CD4-positive, alpha-beta T cell treated with Interferon alpha-2 for 1 hour (primary cell): ENCODE data around the gene ZNF561.
"Not testable (repeated sequence)": the region's sequence is repeated elsewhere in the genome, so short reads cannot be mapped to it uniquely, and the experiment has no call there.

Experiments
- DNase-seq, 2 donors: peaks; one replicate each; pipeline ENCODE4 v3.0.0-alpha.2; 2020 to 2022

Gene ZNF561

DNA sequence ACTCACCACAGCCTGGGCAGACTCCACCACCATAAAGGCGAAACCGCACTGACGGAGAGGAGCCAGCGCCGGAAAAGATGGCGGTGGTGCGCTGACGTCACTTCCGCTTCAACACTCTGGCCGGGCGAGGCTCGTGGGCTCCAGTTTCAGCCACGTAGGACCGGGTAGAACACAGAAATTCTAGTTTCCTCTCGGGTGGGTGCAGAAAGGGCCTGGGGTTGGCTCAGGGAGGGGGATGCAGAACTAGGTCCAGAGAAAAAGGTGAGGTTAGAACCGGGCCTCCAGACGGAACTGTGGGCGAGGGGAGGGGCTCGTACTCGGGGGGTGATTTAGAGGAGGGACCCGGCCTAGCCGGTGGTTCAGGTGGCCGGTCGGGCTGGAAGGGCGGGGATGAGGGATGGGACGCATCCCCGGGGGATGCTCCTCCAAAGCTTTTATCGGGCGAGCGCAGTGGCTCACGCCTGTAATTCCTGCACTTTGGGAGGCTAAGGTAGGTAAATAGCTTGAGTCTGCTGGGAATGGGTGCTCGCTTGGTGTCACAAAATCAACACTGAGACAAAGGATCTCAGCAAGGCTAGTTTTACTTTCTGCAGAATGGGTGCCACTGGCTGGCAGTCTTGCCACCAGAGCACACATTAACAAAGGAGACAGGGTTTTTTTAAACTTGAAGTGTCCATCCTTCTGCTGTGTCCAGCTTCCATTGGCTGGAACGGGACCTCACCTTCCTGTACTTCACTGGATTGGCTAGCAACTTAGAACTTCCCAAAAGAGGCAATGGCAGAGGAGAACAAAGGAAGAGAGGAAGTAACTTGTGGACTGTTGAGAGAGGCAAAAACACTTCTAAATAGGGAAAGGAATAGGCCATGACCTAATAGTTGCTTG, at the start of gene ZNF561:
Gene ZNF561 (minus strand): TSS at position 77 of the 882 bp plus-strand sequence. CDS start 1,776 bp downstream, outside the sequence.
- DNase-seq = peak; percentile 87 to 91

DNA sequence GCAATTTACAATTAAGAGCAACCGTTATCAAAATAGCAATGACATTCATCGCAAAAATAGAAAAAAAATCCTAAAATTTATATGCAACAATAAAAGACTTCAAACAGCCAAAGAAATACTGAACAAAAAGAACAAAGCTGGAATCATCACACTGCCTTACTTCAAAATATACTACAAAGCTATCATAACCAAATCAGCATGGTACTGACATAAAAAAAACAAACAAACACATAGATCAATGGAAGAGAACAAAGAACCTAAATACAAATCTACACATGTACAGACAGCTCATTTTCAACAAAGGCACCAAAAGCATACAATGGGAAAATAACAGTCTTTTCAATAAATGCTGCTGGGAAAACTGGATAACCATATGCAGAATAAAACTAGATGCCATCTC, 47.5 kb upstream of the ZNF561 start:
- no peak for DNase-seq

DNA sequence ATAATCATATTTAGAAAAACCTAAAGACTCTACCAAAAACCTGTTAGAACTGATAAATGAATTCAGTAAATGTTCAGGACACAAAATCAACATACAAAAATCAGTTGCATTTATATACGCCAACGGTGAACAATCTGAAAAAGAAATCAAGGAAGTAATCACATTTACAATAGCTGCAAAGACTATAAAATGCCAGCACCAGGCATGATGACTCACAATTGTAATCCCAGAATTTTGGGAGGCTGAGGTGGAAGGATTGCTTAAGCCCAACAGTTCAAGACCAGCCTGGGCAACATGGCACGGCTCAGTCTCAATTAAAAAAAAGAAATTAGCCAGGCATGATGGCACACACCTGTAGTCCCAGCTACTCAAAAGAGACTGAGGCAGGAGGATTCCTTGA, 46.9 kb upstream of the ZNF561 start:
- no peak for DNase-seq

DNA sequence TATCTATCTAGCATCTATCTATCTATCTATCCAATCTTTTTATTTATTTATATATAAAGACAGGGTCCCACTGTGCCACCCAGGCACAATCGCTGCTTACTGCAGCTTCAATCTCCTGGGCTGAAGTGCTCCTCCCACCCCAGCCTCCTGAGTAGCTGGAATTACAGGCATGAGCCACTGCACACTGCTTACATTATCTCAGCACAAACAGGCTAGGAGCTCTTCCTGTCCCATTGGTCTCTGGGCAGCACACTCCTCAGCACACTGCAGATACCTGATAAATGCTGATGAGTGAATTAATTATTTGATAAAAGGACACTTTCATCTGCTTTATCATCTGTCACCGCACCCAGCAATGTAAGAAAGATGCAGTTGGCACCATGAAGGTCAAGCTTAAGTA, 37.7 kb upstream of the ZNF561 start:
- no peak for DNase-seq

DNA sequence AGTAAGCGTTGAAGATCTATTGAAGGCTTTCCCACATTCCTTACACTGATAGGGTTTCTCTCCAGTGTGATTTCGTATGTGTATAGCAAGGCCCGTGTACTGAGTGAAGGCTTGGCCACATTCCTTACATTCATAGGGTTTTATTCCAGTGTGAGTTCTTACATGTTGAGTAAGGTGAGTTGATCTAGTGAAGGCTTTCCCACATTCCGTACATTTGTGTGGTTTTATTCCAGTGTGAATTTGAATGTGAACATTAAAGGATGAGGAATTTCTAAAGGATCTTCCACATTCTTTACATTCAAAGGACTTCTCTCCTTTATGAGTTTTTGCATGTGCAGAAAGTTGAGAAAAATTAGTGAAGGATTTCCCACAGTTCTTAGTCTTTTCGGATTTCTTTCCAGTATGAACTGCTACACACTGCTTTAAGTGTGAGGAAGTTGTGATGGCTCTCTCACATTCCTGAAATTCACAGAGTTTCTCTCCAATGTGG, 32.1 kb upstream of the ZNF561 start:
- DNase-seq = not testable (repeated sequence)

DNA sequence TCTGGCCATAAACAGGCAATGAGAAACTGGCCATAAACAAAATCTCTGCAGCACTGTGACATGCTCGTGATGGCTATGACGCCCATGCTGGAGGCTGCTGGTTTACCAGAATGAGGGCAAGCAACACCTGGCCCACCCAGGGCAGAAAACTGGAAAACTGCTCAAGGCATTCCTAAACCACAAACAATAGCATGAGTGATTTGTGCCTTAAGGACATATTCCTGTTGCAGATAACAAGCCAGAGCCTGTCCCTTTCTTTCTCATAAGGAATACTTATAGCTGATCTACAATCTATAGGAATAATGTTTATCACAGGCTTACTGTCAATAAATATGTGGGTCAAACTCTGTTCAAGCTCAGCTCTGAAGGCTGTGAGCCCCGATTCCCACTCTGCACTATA, 30.4 kb upstream of the ZNF561 start:
- DNase-seq = not testable (repeated sequence)

DNA sequence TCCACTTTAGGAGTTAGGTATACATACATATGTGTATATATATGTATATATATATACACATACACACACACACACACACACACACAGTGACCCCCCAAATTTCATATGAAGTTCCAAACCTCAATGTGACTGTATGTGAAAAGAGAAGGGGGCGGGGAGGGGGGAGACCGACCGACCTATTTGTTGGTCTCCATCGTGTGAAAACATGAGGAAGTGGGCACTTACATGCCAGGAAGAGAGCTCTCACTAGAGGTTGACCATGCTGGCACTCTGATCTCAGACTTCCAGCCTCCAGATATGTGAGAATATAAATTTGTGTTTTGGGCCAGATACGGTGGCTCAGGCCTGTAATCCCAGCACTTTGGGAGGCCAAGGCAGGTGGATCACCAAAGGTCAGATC, 29.3 kb upstream of the ZNF561 start:
- DNase-seq = no peak

DNA sequence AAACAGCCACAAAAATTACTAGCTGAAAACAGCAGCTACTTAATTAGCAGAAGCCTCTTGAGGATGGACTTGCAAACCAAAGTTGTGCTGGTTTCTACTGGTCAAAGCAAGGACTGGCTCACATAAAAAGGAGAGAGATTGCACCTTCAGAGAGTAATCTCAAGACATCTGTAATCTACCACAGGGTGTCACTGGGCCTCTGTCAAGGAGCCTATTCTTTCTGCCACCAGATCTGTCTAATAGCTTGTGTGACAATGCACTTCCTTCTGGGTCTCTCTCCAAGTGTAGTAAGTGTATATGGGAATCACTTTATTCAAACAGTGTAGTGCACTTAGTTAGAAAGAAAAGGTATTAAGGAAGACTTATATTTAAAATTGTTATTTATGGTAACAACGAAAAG, 24.4 kb upstream of the ZNF561 start:
- DNase-seq = peak in 1 of 2 donors; percentile 5

DNA sequence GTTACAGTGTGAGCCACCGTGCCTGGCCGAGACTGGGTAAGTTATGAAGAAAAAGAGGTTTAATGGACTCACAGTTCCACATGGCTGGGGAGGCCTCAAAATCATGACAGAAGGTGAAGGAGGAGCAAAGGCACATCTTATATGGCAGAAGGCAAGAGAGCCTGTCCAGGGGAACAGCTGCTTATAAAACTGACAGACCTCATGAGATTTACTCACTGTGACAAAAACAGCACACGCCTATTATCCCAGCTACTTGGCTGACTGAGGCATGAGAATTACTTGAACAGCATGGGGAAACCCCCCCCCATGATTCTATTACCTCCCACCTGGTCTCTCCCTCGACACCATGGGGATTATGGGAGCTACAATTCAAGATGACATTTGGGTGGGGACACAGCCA, 23.4 kb upstream of the ZNF561 start:
- DNase-seq = no peak

DNA sequence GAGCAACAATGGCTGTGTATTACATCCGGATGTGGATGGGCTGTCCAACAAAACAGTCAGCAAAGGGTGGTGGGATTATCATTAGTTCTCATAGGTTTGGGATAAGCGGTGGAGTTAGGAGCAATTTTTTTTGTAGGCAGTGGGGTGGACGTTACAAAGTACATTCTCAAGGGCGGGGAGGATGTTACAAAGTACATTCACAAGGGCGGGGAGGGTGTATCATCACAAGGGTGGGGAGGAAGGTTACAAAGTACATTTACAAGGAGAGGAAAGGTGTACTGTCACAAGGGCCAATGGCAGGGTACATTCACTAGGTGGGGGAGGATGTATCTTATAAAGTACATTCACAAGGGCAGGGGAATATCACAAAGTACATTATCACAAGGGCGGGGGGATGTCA, 20.8 kb upstream of the ZNF561 start:
- DNase-seq = no peak

DNA sequence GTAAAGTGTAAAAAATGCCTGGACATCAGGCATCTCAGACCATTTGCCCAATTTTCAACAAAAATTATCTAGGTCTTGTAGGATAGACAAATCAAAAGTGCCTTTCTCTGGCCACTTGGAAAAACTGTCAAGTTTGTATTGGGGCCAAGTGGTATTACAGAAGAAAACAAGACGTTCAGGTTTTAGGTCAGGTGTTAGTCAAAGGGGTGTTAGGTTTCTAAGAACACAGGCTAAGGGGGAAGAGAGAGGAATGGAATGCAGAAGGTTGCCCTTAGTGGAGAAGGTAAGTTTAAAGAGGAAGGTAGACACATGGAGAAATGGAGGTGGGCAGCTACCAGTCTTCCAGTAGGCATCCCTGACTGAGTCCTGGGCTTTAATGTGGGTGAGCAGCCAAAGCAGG, 19.9 kb upstream of the ZNF561 start:
- no peak for DNase-seq

DNA sequence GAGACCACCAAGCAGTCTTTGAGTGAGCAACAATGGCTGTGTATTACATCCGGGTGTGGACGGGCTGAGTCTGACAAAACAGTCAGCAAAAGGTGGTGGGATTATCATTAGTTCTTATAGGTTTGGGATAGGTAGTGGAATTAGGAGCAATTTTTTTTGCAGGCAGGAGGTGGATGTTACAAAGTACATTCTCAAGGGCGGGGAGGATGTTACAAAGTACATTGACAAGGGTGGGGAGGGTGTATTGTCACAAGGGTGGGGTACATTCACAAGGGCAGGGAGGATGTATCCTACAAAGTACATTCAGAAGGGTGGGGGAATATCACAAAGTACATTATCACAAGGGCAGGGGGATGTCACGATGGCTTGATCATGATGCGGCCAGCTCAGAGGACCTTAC, 15.0 kb upstream of the ZNF561 start:
- DNase-seq = no peak

DNA sequence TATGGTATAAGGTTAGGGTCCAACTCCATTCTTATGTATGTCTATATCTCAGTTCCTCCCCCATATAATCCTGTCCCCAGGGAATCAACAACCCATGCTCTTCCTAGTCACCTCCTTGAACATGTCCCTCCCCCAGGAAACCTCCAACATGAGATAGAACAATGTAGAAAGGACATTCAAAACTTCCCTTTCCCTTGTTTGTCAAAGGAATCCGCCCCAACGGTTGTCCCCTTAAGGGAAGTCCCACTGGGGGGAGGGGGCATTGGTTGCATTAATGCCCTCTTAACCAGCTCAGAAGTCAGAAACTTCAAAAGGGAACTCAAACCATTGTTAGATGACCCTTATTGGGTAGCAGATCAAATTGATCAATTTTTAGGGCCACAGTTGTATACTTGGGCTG, 6.8 kb upstream of the ZNF561 start:
- DNase-seq = no peak

DNA sequence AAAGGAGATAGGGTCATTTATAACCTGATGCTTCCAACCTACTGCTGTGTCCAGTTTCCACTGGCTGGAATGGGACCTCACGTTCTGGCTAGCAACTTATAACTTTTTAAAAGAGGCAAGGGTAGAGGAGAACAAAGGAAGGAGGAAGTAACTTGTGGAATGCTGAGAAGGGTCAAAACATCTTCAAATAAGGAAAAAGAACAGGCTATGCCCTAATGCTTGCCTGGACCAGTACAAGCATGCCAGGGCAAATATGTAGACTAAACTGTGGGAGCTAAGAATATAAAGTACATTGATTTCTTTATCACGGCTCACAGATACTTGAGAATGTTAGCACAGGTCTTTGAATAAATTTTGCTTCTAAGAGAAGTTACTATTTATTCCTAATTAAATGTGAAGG, 1.5 kb upstream of the ZNF561 start:
- DNase-seq = no peak

DNA sequence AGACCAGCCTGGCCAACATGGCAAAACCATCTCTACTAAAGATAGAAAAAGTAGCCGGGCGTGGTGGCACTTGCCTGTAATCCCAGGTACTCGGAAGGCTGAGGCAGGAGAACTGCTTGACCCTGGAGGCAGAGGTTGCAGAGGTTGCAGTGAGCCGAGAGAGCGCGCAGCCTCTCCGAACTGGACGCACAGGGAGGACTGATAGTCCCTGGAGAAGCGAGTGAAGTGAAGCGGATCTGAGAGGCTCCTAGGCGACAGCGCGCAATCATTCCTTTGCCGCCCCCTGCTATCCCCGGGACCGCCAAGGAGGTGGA, 233 bp downstream of the ZNF561 start:
- DNase-seq = no peak

DNA sequence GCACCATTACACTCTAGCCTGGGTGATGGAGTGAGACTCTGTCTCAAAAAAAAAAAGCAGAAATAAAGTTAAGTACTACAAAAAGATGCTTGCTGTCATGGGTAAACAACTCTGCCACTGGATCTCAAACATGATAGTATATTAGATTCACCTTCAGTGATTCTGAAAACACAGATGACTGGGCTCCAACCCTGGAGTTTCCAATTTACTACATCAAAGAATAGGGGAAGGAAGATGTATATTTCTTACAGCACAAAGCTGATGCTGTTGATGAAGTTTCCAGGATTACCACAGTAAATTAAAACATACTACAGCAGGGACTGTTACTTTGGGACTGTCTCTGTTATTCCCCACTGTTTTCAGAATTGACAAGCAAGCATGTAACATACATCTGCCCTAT, 5.2 kb downstream of the ZNF561 start:
- DNase-seq = no peak

DNA sequence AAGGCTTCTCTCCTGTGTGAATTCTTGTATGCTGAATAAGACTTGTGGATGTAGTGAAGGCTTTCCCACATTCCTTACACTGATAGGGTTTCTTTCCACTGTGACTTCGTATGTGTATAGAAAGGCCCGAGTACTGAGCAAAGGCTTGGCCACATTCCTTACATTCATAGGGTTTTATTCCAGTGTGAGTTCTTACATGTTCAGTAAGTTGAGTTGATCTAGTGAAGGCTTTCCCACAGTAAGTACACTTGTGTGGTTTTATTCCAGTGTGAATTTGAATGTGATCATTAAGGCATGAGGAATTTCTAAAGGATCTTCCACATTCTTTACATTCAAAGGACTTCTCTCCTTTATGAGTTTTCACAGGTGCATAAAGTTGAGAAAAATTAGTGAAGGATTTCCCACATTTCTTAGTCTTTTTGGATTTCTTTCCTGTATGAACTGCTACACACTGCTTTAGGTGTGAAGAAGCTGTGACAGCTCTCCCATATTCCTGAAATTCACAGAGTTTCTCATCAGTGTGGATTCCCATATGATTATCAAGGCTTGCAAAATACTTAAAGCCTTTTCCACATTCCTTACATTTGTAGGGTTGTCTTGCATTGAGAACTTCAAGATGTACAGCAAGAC, 10.4 kb downstream of the ZNF561 start:
- no peak for DNase-seq

DNA sequence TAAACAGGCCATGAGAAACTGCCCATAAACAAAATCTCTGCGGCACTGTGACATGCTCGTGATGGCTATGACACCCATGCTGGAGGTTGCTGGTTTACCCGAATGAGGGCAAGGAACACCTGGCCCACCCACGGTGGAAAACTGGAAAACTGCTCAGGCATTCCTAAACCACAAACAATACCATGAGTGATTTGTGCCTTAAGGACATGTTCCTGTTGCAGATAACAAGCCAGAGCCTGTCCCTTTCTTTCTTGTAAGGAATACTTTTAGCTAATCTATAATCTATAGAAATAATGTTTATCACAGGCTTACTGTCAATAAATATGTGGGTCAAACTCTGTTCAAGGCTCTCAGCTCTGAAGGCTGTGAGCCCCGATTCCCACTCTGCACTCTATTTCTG, 12.1 kb downstream of the ZNF561 start:
- DNase-seq = no peak

DNA sequence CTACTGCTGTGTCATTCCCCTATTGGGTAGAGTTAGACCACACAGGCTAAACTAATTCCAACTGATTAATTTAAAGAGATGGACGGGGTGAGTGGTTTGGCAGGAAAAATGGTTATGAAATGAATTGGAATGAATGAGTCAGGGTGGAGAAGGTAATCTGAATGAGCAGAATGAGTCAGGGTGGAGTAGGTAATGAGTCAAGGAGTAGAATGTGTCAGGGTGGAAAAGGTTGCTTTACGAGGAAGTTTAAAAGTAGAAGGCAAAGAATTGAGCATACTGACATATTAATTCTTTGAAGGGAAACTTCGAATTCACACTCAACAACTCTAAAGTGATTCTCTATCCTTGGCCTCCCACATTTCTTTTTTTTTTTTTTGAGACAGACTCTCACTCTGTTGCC, 24.0 kb downstream of the ZNF561 start:
- no peak for DNase-seq

DNA sequence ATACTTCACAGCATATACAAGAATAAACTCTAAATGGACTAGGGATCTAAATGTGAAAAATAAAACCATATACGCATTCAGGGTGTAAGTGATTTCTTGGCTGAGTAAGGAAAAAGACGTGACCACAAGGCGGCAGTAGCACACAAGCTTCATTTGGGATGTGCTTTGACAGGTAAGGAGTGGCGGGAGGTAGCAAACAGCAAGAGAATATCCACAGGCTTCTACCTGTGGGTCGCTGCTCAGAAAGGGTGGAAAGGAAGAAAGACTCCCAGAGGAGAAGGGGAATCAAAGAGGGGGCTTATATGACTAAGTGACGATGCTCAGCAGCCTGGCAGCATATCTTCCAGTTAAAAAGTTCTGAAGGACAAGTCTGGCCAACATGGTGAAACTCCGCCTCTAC, 34.3 kb downstream of the ZNF561 start:
- DNase-seq = peak; percentile 73 to 84

DNA sequence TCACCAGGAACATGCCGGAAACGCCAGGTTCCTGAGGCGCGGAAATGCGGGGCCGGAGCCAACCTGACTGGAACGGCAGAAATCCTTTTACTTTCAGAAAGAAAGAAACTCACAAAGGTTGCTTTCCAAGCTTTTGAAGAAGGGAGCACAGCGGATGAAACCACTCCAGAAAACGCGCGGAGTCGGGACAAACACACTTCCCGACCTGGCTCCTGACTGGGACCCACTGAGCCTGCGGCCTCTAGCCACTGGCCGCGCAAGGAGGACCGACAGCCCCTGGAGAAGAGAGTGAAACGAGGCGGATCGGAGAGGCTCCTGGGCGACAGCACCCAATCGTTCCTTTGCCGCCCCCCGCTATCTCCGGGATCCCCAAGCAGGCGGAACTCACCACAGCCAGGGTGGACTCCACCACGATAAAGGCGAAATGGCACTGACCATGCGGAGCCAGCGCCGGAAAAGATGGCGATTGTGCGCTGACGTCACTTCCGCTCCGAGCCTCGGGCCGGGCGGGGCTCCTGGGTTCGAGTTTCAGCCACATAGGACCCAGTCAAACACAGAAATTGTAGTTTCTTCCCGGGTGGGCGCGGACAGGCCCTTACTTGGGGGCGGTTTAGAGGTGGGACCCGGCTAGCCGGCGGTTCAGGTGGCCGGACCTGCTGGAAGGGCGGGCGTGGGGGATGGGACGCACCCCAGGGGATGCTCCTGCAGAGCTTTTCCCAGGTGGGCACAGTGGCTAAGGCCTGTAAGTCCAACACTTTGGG, 36.8 kb downstream of the ZNF561 start, which contains the start of gene ZNF121:
Gene ZNF121 (minus strand): TSS at position 432 of the 761 bp plus-strand sequence. CDS start 16,407 bp downstream, outside the sequence.
- peak; percentile 80 to 84 for DNase-seq

DNA sequence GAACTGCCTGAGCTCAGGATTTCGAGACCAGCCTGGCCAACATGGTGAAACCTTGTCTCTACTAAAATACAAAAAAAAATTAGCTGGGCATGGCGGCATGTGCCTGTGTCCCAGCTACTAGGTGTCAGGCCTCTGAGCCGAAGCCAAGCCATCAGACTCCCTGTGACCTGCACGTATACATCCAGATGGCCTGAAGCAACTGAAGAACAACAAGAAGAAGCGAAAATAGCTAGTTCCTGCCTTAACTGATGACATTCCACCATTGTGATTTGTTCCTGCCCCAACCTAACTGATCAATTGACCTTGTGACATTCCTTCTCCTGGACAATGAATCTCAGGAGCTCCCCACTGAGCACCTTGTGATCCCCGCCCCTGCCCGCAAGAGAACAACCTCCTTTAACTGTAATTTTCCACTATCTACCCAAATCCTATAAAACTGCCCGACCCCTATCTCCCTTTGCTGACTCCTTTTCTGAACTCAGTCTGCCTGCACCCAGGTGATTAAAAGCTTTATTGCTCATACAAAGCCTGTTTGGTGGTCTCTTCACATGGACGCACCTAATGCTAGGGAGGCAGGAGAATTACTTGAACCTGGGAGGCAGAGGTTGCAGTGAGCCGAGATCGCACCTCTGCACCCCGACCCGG, 38.8 kb downstream of the ZNF561 start:
- not testable (repeated sequence) for DNase-seq

DNA sequence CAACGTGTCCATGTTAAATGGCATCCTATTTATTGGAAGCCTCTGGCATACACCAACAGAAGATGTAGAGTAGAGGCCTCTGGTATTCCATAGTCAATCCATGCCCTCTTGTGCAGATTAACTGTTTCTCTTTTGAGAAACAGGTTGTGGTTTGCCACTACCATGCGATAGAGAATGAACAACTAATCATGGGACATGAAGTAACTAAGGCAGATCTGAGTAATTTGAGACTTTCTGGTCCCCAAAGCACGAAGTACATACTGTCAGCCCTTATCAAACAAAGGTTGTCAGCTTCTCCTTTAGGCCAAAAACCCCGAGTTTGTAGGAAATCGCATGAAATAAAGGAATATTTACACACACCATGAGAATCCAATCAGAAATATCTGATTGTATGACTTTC, 40.3 kb downstream of the ZNF561 start:
- no peak for DNase-seq
